CD14-positive monocyte (primary cell): ENCODE results near the gene ZFAND2B. TPM values are rescaled to one million over a fixed set of nuclear protein-coding genes. Genes with fewer than 3 reads are reported as not detected.

Experiments used
- DNase-seq, 3 donors: peaks; one replicate each; pipeline ENCODE4 v3.0.0-alpha.2; 2011 to 2022
- H2AFZ ChIP-seq: 2 replicates; pipeline ENCODE4 v1.6.0; 2012; ENCODE audit warnings: mild to moderate bottlenecking, low read depth, low read length, inconsistent platforms; ENCODE audit not compliant: insufficient read depth, poor library complexity, severe bottlenecking
- H3K27ac ChIP-seq, 2 donors: 1 replicate in 1 of 2; 2 replicates in 1 of 2; pipeline ENCODE4 v1.5.1; 2012 to 2013; ENCODE audit warnings: low read length in 2 of 2, control low read depth in 1 of 2, inconsistent platforms in 1 of 2, low read depth in 1 of 2, mild to moderate bottlenecking in 1 of 2
- H3K27me3 ChIP-seq, 2 donors: one replicate each; pipeline versions ENCODE4 v1.6.0 to v1.6.1; 2011 to 2013; ENCODE audit warnings: low read length in 2 of 2; ENCODE audit not compliant: control insufficient read depth in 2 of 2, insufficient read depth in 2 of 2
- H3K36me3 ChIP-seq, 2 donors: replicated peaks in 1 of 2; 1 replicate in 1 of 2; 2 replicates in 1 of 2; pipeline versions ENCODE4 v1.5.1 to v1.6.1; 2012 to 2013; ENCODE audit warnings: low read length in 2 of 2, control low read depth in 1 of 2, inconsistent platforms in 1 of 2, mild to moderate bottlenecking in 1 of 2; ENCODE audit not compliant: insufficient read depth in 2 of 2, control insufficient read depth in 1 of 2
- H3K4me1 ChIP-seq, 2 donors: 1 replicate in 1 of 2; 2 replicates in 1 of 2; pipeline versions ENCODE4 v1.5.1 to v1.6.1; 2012 to 2013; ENCODE audit warnings: low read length in 2 of 2, control low read depth in 1 of 2, inconsistent platforms in 1 of 2, mild to moderate bottlenecking in 1 of 2, moderate library complexity in 1 of 2; ENCODE audit not compliant: insufficient read depth in 2 of 2, control insufficient read depth in 1 of 2
- H3K4me2 ChIP-seq: replicated peaks from 2 replicates; pipeline ENCODE3; 2012; ENCODE audit warnings: low read length, moderate library complexity, mild to moderate bottlenecking; ENCODE audit not compliant: poor library complexity, severe bottlenecking; ENCODE audit errors: extremely low read depth
- H3K4me3 ChIP-seq, 3 experiments: fragments of 200-600 bp in 1 of 3; sonication (generic) in 1 of 3; replicated peaks in 1 of 3; 1 replicate in 2 of 3; 2 replicates in 1 of 3; pipeline ENCODE4 v1.5.1; 2011 to 2013; ENCODE audit warnings: low read length in 3 of 3, mild to moderate bottlenecking in 3 of 3, control low read depth in 2 of 3, low read depth in 2 of 3, inconsistent platforms in 1 of 3, moderate library complexity in 1 of 3
- H3K79me2 ChIP-seq: 2 replicates; pipeline ENCODE4 v1.6.0; 2012; ENCODE audit warnings: mild to moderate bottlenecking, control low read depth, inconsistent platforms, low read length, moderate library complexity; ENCODE audit not compliant: insufficient read depth
- H3K9ac ChIP-seq: 2 replicates; pipeline ENCODE4 v1.6.0; 2017; ENCODE audit warnings: low read length, mild to moderate bottlenecking; ENCODE audit not compliant: insufficient read depth, poor library complexity, severe bottlenecking
- H3K9me3 ChIP-seq, 2 donors: replicated peaks in 1 of 2; 1 replicate in 1 of 2; 2 replicates in 1 of 2; pipeline versions ENCODE4 v1.5.1 to v1.6.1; 2012 to 2013; ENCODE audit warnings: low read length in 2 of 2, control low read depth in 1 of 2; ENCODE audit not compliant: control insufficient read depth in 1 of 2, insufficient read depth in 1 of 2
- H4K20me1 ChIP-seq: 2 replicates; pipeline ENCODE4 v1.6.0; 2012; ENCODE audit warnings: mild to moderate bottlenecking, low read length, control low read depth, moderate library complexity; ENCODE audit not compliant: insufficient read depth
- H3K27ac Mint-ChIP-seq, 7 donors: one replicate each; pipeline ENCODE4 v1.8.0; 2020; ENCODE audit warnings: mild to moderate bottlenecking in 7 of 7, mixed read lengths in 7 of 7, moderate library complexity in 6 of 7, inconsistent platforms in 2 of 7
- H3K27me3 Mint-ChIP-seq, 3 donors: one replicate each; pipeline ENCODE4 v1.8.0; 2021 to 2022; ENCODE audit warnings: low read depth in 3 of 3, mild to moderate bottlenecking in 3 of 3, mixed read lengths in 3 of 3, moderate library complexity in 3 of 3, inconsistent platforms in 1 of 3
- H3K36me3 Mint-ChIP-seq, 2 donors: one replicate each; pipeline ENCODE4 v1.8.0; 2020; ENCODE audit warnings: mixed read lengths in 2 of 2, inconsistent platforms in 1 of 2, mild to moderate bottlenecking in 1 of 2
- H3K4me1 Mint-ChIP-seq: one replicate; pipeline ENCODE4 v1.8.0; 2020; ENCODE audit warnings: mild to moderate bottlenecking, mixed read lengths
- H3K4me3 Mint-ChIP-seq, 2 donors: one replicate each; pipeline ENCODE4 v1.8.0; 2020; ENCODE audit warnings: mild to moderate bottlenecking in 2 of 2, mixed read lengths in 2 of 2, moderate library complexity in 1 of 2
- H3K9me3 Mint-ChIP-seq, 7 donors: one replicate each; pipeline ENCODE4 v1.8.0; 2020 to 2022; ENCODE audit warnings: mixed read lengths in 7 of 7, mild to moderate bottlenecking in 6 of 7, moderate library complexity in 6 of 7, inconsistent platforms in 2 of 7
- CTCF ChIP-seq: fragments of 200-600 bp; IDR thresholded peaks from one replicate; pipeline ENCODE4 v1.8.0; 2022; ENCODE audit warnings: antibody characterized with exemption, mild to moderate bottlenecking
- WGBS: methylation state at CpG from one replicate; pipeline ENCODE4 v1.1.5; 2013; ENCODE audit warnings: missing lambda C conversion rate; ENCODE audit not compliant: insufficient coverage; 5-methylcytosine and 5-hydroxymethylcytosine counted together
- intact Hi-C, 2 donors: fragments of 100-400 bp; cut with micrococcal nuclease; formaldehyde crosslinking; loops; one replicate each; pipeline versions ENCODE4 v1.15.0 to v1.15.1; 2023
- polyA plus RNA-seq, 3 donors: library from polyadenylated mRNA; depleted of rRNA in 1 of 3; unstranded in 2 of 3; stranded (reverse) in 1 of 3; fragments of 300-500 nt in 2 of 3; fragments of >200 nt in 1 of 3; fragmentation: Illumina TruSeq in 2 of 3; gene quantifications; 1 replicate in 2 of 3; 2 replicates in 1 of 3; pipeline ENCODE4 v1.2.3, GENCODE V29; 2012 to 2021

Gene ZFAND2B
- polyA plus RNA-seq, 3 donors, result 45.7 to 98.9 (median 53.2) TPM

- DNase-seq, result no peak
- Mint-ChIP-seq H3K9me3 (no peaks in the 10 kb centered on the region), H3K36me3 (peaks cover 28 to 47% of the 10 kb centered on the region in 2 donors), H3K27ac (peak overlapping the region in 6 of 7 donors; percentile 84 to 95 (median 93)), H3K4me3 (peak overlapping the region; percentile 88 to 90), H3K27me3 (peaks cover 0 to 3% (median 0%) of the 10 kb centered on the region in 3 donors), H3K4me1 (peaks cover 77% of the 10 kb centered on the region)
- H3K9ac ChIP-seq, result peak overlapping the region; percentile 50
- peak overlapping the region; percentile 80 to 90 for H3K27ac ChIP-seq
- H3K9me3 ChIP-seq, result no peaks in the 10 kb centered on the region
- peaks cover 30% of the 10 kb centered on the region for H4K20me1 ChIP-seq
- no peaks in the 10 kb centered on the region for H3K27me3 ChIP-seq
- H3K36me3 ChIP-seq, result peaks cover 19 to 35% of the 10 kb centered on the region in 2 donors
- no peak overlapping the region for H2AFZ ChIP-seq
- H3K4me1 ChIP-seq, result peaks cover 84 to 94% of the 10 kb centered on the region in 2 donors
- TF ChIP-seq CTCF, result no peak
- peaks cover 85% of the 10 kb centered on the region for H3K79me2 ChIP-seq
- 100% methylated on average over 1 of the region's 2 CpGs for WGBS
- peak overlapping the region; percentile 82 for H3K4me2 ChIP-seq
- peak overlapping the region; percentile 19 to 96 (median 25) for H3K4me3 ChIP-seq
- intact Hi-C loops, result loop anchor here in 1 of 2 donors (2.0 kb wide), 1 partner anchor 18 kb away; no protein-coding TSS in a partner anchor
Observed at GRCh38 chr2:219248845-219249202, 42.2 kb downstream of the ZFAND2B start.

GRCh38 chr2:219249203-219249980 is 42.8 kb downstream of the ZFAND2B start:
- TF ChIP-seq CTCF, result no peak
- Mint-ChIP-seq H3K27me3 (peaks cover 0 to 3% (median 0%) of the 10 kb centered on the region in 3 donors), H3K27ac (peak overlapping the region; percentile 84 to 95 (median 93)), H3K36me3 (peaks cover 28 to 47% of the 10 kb centered on the region in 2 donors), H3K4me3 (peak overlapping the region; percentile 88 to 90), H3K4me1 (peaks cover 72% of the 10 kb centered on the region), H3K9me3 (no peaks in the 10 kb centered on the region)
- Histone ChIP-seq H3K27me3 (no peaks in the 10 kb centered on the region), H3K9me3 (no peaks in the 10 kb centered on the region), H3K27ac (peak overlapping the region; percentile 80 to 90), H3K9ac (peak overlapping the region; percentile 50), H3K4me3 (peak overlapping the region; percentile 19 to 96 (median 25)), H4K20me1 (peaks cover 30% of the 10 kb centered on the region), H3K4me2 (peak overlapping the region; percentile 82), H2AFZ (no peak overlapping the region), H3K4me1 (peaks cover 80 to 96% of the 10 kb centered on the region in 2 donors), H3K79me2 (peaks cover 89% of the 10 kb centered on the region), H3K36me3 (peaks cover 19 to 35% of the 10 kb centered on the region in 2 donors)
- WGBS, result 0% methylated on average over 1 of the region's 7 CpGs
- DNase-seq, result peak in 2 of 3 donors; percentile 26 to 51
- intact Hi-C loops, result loop anchor here in 1 of 2 donors (2.0 kb wide), 1 partner anchor 19 kb away; no protein-coding TSS in a partner anchor
